OCI-LY7 (cell line): ENCODE results near the gene VWA8. TPM values are rescaled to one million over a fixed set of nuclear protein-coding genes. Genes with fewer than 3 reads are reported as not detected.

ENCODE experiments used
- BruUV-seq: library from RNA; stranded (reverse); fragments of 400-500 nt; replicated peaks from 2 replicates; lab custom pipeline; 2021; lab: Mats Ljungman, UMichigan
- CTCF ChIA-PET: fragments of 300-600 bp; sonication (Branson Sonifier 250); formaldehyde crosslinking; loops from one replicate; lab custom pipeline; 2022; ENCODE audit warnings: antibody characterized with exemption; ENCODE audit not compliant: unreplicated experiment; lab: Charles Lee
- POLR2A ChIA-PET: fragments of 300-600 bp; sonication (Branson Sonifier 250); formaldehyde crosslinking; loops from one replicate; lab custom pipeline; 2022; ENCODE audit warnings: antibody characterized with exemption; lab: Charles Lee
- DNase-seq: peaks from one replicate; pipeline ENCODE4 v3.0.0-alpha.2; 2015; ENCODE audit warnings: low spot score
- H2AFZ ChIP-seq: fragments of 200-600 bp; sonication (generic), shearing (Covaris generic); 2 replicates; pipeline ENCODE4 v1.6.1; 2014; ENCODE audit warnings: mild to moderate bottlenecking, antibody characterized with exemption, low read length, moderate library complexity
- H3K27ac ChIP-seq: fragments of 200-600 bp; sonication (generic); 2 replicates; pipeline ENCODE4 v1.5.1; 2014; ENCODE audit warnings: mixed run types, low read depth, mild to moderate bottlenecking, moderate library complexity, low read length, inconsistent platforms; ENCODE audit not compliant: poor library complexity, severe bottlenecking
- H3K36me3 ChIP-seq: fragments of 200-600 bp; sonication (generic); 2 replicates; pipeline ENCODE4 v1.6.1; 2014; ENCODE audit warnings: mild to moderate bottlenecking, antibody characterized with exemption, low read length, moderate library complexity, mixed read lengths; ENCODE audit not compliant: insufficient read depth
- H3K4me1 ChIP-seq: fragments of 200-600 bp; sonication (generic); 2 replicates; pipeline ENCODE4 v1.5.1; 2014; ENCODE audit warnings: mild to moderate bottlenecking, low read length; ENCODE audit not compliant: insufficient read depth, poor library complexity, severe bottlenecking
- H3K4me2 ChIP-seq: fragments of 200-600 bp; sonication (generic); 2 replicates; pipeline ENCODE4 v1.6.1; 2014; ENCODE audit warnings: mild to moderate bottlenecking, low read length
- H3K4me3 ChIP-seq: fragments of 200-600 bp; sonication (generic); 2 replicates; pipeline ENCODE4 v1.5.1; 2014; ENCODE audit warnings: mild to moderate bottlenecking, low read depth, low read length; ENCODE audit not compliant: poor library complexity, severe bottlenecking
- H3K79me2 ChIP-seq: fragments of 200-600 bp; sonication (generic); 2 replicates; pipeline ENCODE4 v1.6.1; 2016; ENCODE audit warnings: low read depth, mild to moderate bottlenecking, low read length, moderate library complexity, mixed read lengths; ENCODE audit not compliant: insufficient read depth
- H3K9me2 ChIP-seq: fragments of 200-600 bp; sonication (generic); 2 replicates; pipeline ENCODE4 v1.6.1; 2016; ENCODE audit warnings: mild to moderate bottlenecking, low read length, mixed read lengths; ENCODE audit not compliant: insufficient read depth
- H3K9me3 ChIP-seq: fragments of 200-600 bp; sonication (generic); 2 replicates; pipeline ENCODE4 v1.6.1; 2014; ENCODE audit warnings: mild to moderate bottlenecking, mixed run types, low read length, mixed read lengths
- H4K20me1 ChIP-seq: fragments of 200-600 bp; sonication (generic); 2 replicates; pipeline ENCODE4 v1.6.1; 2014; ENCODE audit warnings: mild to moderate bottlenecking, antibody characterized with exemption, low read length, moderate library complexity, mixed read lengths; ENCODE audit not compliant: insufficient read depth
- EZH2phosphoT487 ChIP-seq: fragments of 200-600 bp; sonication (generic); IDR thresholded peaks from 2 replicates; pipeline ENCODE4 v1.6.1; 2018; ENCODE audit warnings: low read depth, borderline replicate concordance, mild to moderate bottlenecking, mixed run types, antibody characterized with exemption, low read length, moderate library complexity, mixed read lengths
- intact Hi-C: fragments of 100-400 bp; cut with micrococcal nuclease; formaldehyde crosslinking; loops from one replicate; pipeline ENCODE4 v1.10.0; 2022; ENCODE audit not compliant: unreplicated experiment
- total RNA-seq, 2 experiments: library from RNA; depleted of rRNA in 1 of 2; stranded (reverse); fragments of >200 nt in 1 of 2; shearing (Covaris generic) in 1 of 2; gene quantifications; 2 replicates each; pipeline ENCODE4 v1.2.3, GENCODE V29; 2014 to 2022
- TF ChIP-seq, protein P1 (sequence below): fragments of 200-600 bp; sonication (generic); conservative IDR thresholded peaks from 2 replicates; pipeline ENCODE4 v1.5.1; 2014; ENCODE audit warnings: mild to moderate bottlenecking, antibody characterized with exemption, low read length, moderate library complexity, mixed read lengths

The VWA8 gene
- total RNA-seq, 2 experiments from 2014 or later: 26.4 to 31.5 TPM

- Histone ChIP-seq H3K9me2 (no peaks in the 10 kb centered on the region), H3K36me3 (peaks cover 31% of the 10 kb centered on the region), H3K79me2 (no peaks in the 10 kb centered on the region), H2AFZ (no peak overlapping the region), H3K27ac (no peak overlapping the region), H3K4me3 (no peak overlapping the region), H3K9me3 (no peaks in the 10 kb centered on the region), H3K4me1 (peaks cover 8% of the 10 kb centered on the region), H4K20me1 (no peaks in the 10 kb centered on the region), H3K4me2 (no peak overlapping the region)
- POLR2A ChIA-PET: interaction anchor here (0.8 to 3.0 kb wide), 9 partner anchors 9 to 513 kb away, joined by 3 to 20 read pairs (median 4); no protein-coding TSS in a partner anchor
- CTCF ChIA-PET: no interaction called here
- DNase-seq: no peak
- intact Hi-C loops: no loop called here
- TF ChIP-seq, protein P1, sequence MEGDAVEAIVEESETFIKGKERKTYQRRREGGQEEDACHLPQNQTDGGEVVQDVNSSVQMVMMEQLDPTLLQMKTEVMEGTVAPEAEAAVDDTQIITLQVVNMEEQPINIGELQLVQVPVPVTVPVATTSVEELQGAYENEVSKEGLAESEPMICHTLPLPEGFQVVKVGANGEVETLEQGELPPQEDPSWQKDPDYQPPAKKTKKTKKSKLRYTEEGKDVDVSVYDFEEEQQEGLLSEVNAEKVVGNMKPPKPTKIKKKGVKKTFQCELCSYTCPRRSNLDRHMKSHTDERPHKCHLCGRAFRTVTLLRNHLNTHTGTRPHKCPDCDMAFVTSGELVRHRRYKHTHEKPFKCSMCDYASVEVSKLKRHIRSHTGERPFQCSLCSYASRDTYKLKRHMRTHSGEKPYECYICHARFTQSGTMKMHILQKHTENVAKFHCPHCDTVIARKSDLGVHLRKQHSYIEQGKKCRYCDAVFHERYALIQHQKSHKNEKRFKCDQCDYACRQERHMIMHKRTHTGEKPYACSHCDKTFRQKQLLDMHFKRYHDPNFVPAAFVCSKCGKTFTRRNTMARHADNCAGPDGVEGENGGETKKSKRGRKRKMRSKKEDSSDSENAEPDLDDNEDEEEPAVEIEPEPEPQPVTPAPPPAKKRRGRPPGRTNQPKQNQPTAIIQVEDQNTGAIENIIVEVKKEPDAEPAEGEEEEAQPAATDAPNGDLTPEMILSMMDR: no peak
- no peak for TF ChIP-seq EZH2phosphoT487
- no TSS peak for BruUV-seq
Measured at GRCh38 chr13:41678848-41679247, 282.1 kb downstream of the VWA8 start.

DNA sequence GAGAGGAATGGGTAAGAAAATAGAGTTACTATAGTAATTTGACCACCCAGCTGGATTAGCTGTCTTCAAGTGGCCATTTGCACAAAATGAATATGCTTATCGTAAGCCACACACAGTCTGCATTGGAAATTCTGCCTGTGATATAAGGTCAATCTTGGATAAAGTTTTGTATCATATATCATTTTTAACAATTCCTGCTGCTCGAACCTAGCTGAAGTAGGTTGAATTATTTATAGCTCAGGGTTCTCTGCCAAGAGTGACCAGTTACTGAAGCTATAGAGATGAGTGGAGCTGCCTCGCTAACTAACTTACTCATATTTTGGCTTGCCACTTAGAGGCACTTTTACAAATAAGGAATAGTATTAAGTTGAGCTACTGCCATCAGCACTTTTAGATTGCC lies 282.7 kb downstream of the VWA8 start:
- H3K9me3 ChIP-seq: no peaks in the 10 kb centered on the region
- no peak for DNase-seq
- no peak overlapping the region for H2AFZ ChIP-seq
- no peak overlapping the region for H3K4me3 ChIP-seq
- no peaks in the 10 kb centered on the region for H3K79me2 ChIP-seq
- H3K4me2 ChIP-seq: no peak overlapping the region
- H3K27ac ChIP-seq: no peak overlapping the region
- ChIA-PET POLR2A (interaction anchor here (0.6 to 3.0 kb wide), 10 partner anchors 9 to 513 kb away, joined by 3 to 20 read pairs (median 4); no protein-coding TSS in a partner anchor), CTCF (interaction anchor here (1.4 kb wide), 1 partner anchor 10 kb away, joined by 3 read pairs; no protein-coding TSS in a partner anchor)
- H3K4me1 ChIP-seq: peaks cover 8% of the 10 kb centered on the region
- no TSS peak for BruUV-seq
- peaks cover 25% of the 10 kb centered on the region for H3K36me3 ChIP-seq
- no peaks in the 10 kb centered on the region for H4K20me1 ChIP-seq
- intact Hi-C loops: no loop called here
- TF ChIP-seq EZH2phosphoT487: no peak
- TF ChIP-seq, protein P1: no peak
- no peaks in the 10 kb centered on the region for H3K9me2 ChIP-seq

DNA sequence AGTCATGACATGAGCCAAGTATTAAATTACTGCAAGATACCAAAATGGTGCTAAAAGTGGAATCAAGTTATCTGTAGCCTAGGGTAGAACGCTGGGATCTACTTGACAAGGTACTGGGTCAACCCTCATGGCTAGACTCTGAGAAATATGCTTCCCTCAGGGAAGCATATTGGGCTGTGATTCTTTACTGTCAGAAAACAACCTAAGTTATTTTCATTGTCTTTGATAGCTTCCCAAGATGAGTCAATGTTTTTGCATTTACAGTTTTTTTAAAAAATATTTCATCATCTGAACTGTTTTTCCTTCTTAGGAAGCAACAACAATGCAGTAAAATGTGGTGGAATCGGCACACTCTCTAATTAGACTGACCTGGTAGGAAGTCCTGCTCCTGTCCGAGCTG lies 285.6 kb downstream of the VWA8 start:
- no peaks in the 10 kb centered on the region for H3K9me2 ChIP-seq
- no peak for TF ChIP-seq EZH2phosphoT487
- TF ChIP-seq, protein P1: no peak
- no peaks in the 10 kb centered on the region for H3K9me3 ChIP-seq
- no peak overlapping the region for H3K4me2 ChIP-seq
- DNase-seq: no peak
- H4K20me1 ChIP-seq: no peaks in the 10 kb centered on the region
- peaks cover 11% of the 10 kb centered on the region; the same call in 1 of the 2 replicates for H3K36me3 ChIP-seq
- no peak overlapping the region for H3K4me3 ChIP-seq
- CTCF ChIA-PET: no interaction called here
- H2AFZ ChIP-seq: no peak overlapping the region
- peaks cover 8% of the 10 kb centered on the region for H3K4me1 ChIP-seq
- no peaks in the 10 kb centered on the region for H3K79me2 ChIP-seq
- intact Hi-C loops: no loop called here
- H3K27ac ChIP-seq: no peak overlapping the region
- POLR2A ChIA-PET: interaction anchor here (0.6 kb wide), 1 partner anchor 11 kb away, joined by 4 read pairs; no protein-coding TSS in a partner anchor
- no TSS peak for BruUV-seq
